Spleen (tissue), 7 donors: ENCODE data around the gene KCNG2.
A peak's percentile ranks its signal among the peaks of the same experiment; 100 is the strongest.

Experiments
- POLR2A ChIP-seq, 3 donors: fragments of 450-650 bp; IDR thresholded peaks; one replicate each; pipeline ENCODE4 v1.5.1; 2017; ENCODE audit warnings: antibody characterized with exemption in 3 of 3, mild to moderate bottlenecking in 1 of 3
- POLR2AphosphoS5 ChIP-seq, 3 donors: sonication (generic); formaldehyde crosslinking; IDR thresholded peaks; one replicate each; pipeline ENCODE4 v1.5.1; 2017; ENCODE audit warnings: antibody characterized with exemption in 3 of 3
- TF ChIP-seq, protein P1 (sequence below), 11 experiments: fragments of 200-600 bp in 7 of 11; fragments of 450-650 bp in 4 of 11; sonication (generic) in 4 of 11; IDR thresholded peaks in 8 of 11; conservative IDR thresholded peaks in 3 of 11; 1 replicate in 7 of 11; 2 replicates in 4 of 11; pipeline versions ENCODE4 v1.4.0 to v1.8.0; 2016 to 2021; ENCODE audit warnings: antibody characterized with exemption in 11 of 11, inconsistent platforms in 4 of 11, mild to moderate bottlenecking in 1 of 11
- donor health status: DM: no; HTN: no; CAD: no; lungs with moderate emphysema.
- donor health status: DM: no; HTN: no; CAD: no.
- donor health status: DM: no; HTN: no; CAD: no.

DNA sequence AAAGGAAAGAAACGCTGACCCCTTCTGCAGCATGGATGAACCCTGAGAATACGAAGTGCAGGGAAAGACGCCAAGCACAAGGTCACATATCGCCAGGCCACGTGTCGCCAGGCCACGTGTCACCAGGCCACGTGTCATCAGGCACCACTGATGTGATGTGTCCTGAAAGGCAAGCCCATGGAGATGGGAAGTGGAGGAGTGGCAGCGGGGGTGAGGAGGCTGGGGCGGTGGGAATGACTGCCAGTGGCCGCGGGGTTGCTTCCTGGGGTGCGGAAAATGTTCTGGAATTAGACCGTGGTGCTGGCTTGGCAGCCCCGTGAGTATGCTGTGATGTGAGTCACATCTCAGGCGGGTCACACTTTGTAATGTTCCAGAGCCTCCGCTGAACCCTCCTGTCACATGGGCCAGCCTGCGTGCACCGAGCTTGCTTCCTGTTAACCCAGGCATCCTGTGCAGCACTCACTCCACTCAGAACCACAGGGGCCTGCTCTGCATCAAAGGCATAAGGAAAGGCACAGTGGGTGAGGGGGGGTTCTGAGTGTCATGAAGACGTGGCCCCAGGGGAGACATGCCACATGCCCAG is 114.8 kb downstream of the KCNG2 start:
- TF ChIP-seq POLR2A (IDR thresholded peaks at IDR 0.05) = no peak
- TF ChIP-seq, protein P1, sequence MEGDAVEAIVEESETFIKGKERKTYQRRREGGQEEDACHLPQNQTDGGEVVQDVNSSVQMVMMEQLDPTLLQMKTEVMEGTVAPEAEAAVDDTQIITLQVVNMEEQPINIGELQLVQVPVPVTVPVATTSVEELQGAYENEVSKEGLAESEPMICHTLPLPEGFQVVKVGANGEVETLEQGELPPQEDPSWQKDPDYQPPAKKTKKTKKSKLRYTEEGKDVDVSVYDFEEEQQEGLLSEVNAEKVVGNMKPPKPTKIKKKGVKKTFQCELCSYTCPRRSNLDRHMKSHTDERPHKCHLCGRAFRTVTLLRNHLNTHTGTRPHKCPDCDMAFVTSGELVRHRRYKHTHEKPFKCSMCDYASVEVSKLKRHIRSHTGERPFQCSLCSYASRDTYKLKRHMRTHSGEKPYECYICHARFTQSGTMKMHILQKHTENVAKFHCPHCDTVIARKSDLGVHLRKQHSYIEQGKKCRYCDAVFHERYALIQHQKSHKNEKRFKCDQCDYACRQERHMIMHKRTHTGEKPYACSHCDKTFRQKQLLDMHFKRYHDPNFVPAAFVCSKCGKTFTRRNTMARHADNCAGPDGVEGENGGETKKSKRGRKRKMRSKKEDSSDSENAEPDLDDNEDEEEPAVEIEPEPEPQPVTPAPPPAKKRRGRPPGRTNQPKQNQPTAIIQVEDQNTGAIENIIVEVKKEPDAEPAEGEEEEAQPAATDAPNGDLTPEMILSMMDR (IDR thresholded peaks at IDR 0.05 in 8 of 11, conservative IDR thresholded peaks at IDR 0.05 in 3 of 11) = no peak
- peak; percentile 58 to 82 (median 72) for TF ChIP-seq POLR2AphosphoS5 (IDR thresholded peaks at IDR 0.05)
